Omental fat pad (tissue), 4 donors: ENCODE results near the gene CRY1. TPM values are rescaled to one million over a fixed set of nuclear protein-coding genes. Genes with fewer than 3 reads are reported as not detected.

Source experiments
- ATAC-seq: fragments of 150-250 bp; one replicate; pipeline ENCODE4 v1.9.1; 2016; ENCODE audit warnings: mild to moderate bottlenecking, moderate library complexity; ENCODE audit not compliant: low FRiP score
- DNase-seq: peaks from one replicate; pipeline ENCODE4 v3.0.0-alpha.2; 2019; ENCODE audit warnings: low spot score
- total RNA-seq, 4 donors: library from RNA; depleted of rRNA; stranded (reverse); fragments of >200 nt; gene quantifications; one replicate each; pipeline ENCODE4 v1.1.0, GENCODE V29; 2016
- TF ChIP-seq, protein P1 (sequence below), 3 donors: fragments of 450-650 bp; IDR thresholded peaks; one replicate each; pipeline ENCODE4 v1.5.1; 2016 to 2017; ENCODE audit warnings: antibody characterized with exemption in 3 of 3, mild to moderate bottlenecking in 3 of 3, moderate library complexity in 2 of 3

Gene CRY1
- total RNA-seq, 4 donors from 2014 or later, result 20.7 to 97.0 (median 52.9) TPM

DNA sequence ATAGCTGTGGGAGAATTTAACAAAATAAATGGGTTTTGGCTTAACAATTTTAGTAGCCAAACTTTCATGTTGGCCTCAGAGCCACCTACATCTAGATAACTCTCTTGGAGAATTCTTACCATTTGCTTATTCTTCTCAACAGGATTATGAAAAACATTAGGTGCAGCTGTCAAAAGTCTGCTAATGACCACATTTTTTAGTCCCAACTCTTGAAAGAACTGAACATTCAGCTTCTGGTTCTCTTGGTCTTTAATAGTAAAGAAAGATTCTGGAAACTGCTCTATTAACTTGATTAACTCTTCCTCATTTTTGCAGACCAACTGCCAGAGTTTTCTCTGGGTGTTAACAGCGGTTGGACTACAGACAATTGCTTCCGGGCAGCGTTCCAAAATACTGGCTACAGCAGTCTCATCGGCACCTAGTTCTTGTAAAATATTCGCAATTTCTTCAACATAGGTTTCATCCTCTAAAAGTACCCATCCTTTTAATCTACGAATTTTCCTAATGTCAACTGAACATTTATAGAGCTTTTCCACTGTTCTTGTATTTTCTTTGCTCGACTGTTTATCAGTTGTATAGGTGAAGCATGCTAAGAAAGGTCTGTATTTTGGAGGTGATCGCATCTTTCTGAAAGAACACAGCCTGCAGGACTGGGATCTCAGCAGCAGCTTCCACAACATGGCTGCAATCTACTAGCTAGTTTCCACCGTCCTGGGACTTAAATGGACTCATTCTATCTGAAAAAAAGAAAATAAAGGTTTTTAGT lies 115.1 kb downstream of the CRY1 start:
- TF ChIP-seq, protein P1, sequence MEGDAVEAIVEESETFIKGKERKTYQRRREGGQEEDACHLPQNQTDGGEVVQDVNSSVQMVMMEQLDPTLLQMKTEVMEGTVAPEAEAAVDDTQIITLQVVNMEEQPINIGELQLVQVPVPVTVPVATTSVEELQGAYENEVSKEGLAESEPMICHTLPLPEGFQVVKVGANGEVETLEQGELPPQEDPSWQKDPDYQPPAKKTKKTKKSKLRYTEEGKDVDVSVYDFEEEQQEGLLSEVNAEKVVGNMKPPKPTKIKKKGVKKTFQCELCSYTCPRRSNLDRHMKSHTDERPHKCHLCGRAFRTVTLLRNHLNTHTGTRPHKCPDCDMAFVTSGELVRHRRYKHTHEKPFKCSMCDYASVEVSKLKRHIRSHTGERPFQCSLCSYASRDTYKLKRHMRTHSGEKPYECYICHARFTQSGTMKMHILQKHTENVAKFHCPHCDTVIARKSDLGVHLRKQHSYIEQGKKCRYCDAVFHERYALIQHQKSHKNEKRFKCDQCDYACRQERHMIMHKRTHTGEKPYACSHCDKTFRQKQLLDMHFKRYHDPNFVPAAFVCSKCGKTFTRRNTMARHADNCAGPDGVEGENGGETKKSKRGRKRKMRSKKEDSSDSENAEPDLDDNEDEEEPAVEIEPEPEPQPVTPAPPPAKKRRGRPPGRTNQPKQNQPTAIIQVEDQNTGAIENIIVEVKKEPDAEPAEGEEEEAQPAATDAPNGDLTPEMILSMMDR (IDR thresholded peaks at IDR 0.05), result no peak
- ATAC-seq (no peak), DNase-seq (no peak)

DNA sequence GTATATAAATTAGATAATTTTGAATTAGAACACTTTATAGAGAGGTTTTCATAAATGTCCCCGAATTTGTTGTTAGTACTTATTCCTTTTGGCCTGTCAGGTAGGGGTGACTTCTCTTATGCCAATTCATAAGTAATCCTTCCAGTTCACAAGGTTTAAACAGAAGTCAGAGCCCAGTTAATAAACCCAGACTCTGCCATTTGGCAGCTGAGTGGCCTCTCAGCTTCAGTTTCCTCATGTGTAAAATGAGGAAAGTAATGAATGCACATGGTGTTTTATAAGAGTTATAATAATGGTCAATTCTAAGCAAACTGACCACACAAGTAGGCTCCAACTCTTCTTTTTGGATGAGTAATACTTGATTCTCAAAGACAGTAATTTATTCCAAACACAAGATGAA lies 116.7 kb downstream of the CRY1 start:
- no peak for DNase-seq
- TF ChIP-seq, protein P1 (IDR thresholded peaks at IDR 0.05), result no peak
- no peak for ATAC-seq

DNA sequence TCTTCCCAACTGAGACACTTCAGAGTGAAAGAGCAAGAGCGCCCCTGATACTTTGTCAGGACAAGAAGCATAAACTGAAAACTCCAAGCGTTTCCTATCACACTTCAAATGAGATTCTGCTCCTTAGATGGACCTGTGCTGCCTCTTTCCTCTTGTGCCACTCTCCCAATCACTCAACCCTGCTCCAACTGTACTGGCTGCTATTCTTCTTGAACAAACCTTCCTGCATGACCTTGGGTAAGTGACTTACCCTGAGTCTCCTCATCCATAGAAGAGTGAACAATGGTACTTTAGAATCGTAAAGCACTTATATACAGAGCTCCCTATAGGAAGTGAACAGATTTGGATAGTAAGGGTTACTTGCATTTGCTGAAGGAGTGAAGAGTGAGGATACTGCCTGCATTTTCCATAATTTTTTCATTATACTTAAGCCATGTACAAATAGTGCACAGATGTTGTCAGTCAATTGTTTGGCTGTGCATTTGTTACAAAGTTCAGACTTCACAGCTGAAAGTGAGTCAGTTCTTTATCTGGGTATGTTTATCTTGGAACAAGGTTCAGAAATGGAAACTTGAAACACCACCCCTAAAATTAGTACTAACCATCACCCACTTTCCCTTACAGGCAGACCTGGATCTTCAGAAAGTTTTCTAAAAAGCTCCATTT lies 117.2 kb downstream of the CRY1 start:
- TF ChIP-seq, protein P1 (IDR thresholded peaks at IDR 0.05), result no peak
- no peak for DNase-seq
- ATAC-seq, result no peak

GRCh38 chr12:106975098-106975497 lies 118.3 kb downstream of the CRY1 start:
- TF ChIP-seq, protein P1 (IDR thresholded peaks at IDR 0.05), result no peak
- ATAC-seq, result no peak
- DNase-seq, result no peak

DNA sequence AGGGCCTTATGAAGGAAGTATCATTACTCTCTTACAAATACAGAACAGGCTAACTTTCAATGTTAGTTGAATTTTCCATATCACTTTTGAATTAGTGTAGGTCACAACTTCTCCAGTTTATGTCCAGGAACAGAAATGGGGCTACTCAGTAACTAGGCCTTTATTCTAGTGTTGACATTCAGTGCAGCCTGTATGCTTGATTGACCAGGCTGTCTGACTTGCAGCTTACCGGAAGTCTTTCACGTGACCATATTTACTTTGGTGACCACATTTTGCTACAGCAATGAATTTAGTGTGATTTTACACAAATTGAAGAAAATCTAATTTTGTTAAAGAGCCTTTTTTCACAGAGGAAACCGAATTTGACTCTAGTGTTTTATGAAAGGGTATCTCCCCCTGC lies 118.8 kb downstream of the CRY1 start:
- no peak for ATAC-seq
- no peak for DNase-seq
- TF ChIP-seq, protein P1 (IDR thresholded peaks at IDR 0.05), result no peak

DNA sequence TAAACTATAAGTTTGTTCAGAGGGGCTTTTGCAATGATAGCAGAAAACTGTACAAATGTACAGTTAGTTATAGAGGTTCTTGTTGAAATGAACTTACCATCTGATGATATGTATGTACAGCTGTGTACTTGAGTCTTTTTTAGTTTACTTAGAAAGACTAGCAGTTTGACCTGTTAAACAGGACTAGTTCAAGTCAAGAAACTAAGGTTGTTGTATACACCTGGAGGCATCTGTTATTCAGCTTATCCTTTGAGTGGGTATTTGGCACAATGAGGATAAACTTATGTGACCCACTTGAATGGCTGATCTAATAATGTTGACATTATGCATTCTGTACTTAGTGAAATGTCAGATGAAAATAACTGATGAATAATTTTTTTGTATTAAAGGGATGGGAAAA lies 119.8 kb downstream of the CRY1 start:
- DNase-seq (no peak), ATAC-seq (no peak)
- TF ChIP-seq, protein P1 (IDR thresholded peaks at IDR 0.05), result no peak

GRCh38 chr12:106971065-106971464 lies 122.3 kb downstream of the CRY1 start:
- no peak for ATAC-seq
- no peak for DNase-seq
- TF ChIP-seq, protein P1 (IDR thresholded peaks at IDR 0.05), result no peak
